Measurements from ENCODE around the gene SMAD2. TPM values are rescaled to one million over a fixed set of nuclear protein-coding genes. Genes with fewer than 3 reads are reported as not detected.

SMAD2 gene
- total RNA-seq, 2 experiments from 2014 or later: 215 to 222 TPM

DNA sequence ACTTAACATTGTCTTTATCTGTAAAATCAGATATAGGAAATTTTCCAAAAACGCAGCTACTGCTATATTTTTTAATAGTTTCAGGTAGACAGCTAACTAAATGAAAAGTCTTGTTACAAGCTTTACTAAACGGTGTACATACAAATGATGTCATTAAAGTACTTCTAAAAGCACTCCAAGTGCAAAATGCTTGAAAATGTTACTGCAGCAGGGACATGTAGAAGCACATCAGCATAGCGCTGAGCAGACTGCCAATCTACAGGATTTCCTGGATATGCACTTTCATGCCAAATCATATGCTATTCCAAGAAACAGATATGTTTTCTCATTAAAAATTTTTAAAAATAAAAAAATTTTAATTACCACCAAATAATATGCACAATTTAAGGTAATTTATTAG, 61.7 kb downstream of the SMAD2 start:
- CTCF ChIA-PET: no interaction called here
- H3K9me3 Mint-ChIP-seq: no peaks in the 10 kb centered on the region
- no peak overlapping the region for H3K4me3 Mint-ChIP-seq

DNA sequence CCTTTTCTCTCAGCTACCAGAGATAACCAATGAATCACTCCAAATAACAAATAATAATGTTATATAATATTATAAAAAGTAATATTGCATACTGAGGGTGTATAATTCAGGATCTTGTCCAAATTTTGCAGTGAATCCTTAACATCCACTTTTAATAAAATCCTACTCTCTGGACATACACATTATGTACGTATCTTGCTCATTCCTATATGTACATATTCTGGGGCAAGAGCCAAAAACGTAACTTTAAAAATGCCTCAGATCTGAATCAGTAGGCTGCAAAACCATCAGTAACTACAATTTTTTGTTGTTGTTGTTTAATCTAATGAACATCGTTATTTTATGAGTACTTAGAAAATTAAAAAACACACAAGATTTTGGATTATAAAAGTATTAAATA, 65.3 kb downstream of the SMAD2 start:
- H3K4me3 Mint-ChIP-seq: no peak overlapping the region

More for the DNA sequence above, 61.7 kb downstream of the SMAD2 start:
- no peaks in the 10 kb centered on the region for H3K27me3 Mint-ChIP-seq
- peaks cover 28% of the 10 kb centered on the region for H3K4me1 Mint-ChIP-seq (ENCODE audit: low read depth)
- no peak overlapping the region for H3K27ac Mint-ChIP-seq
- intact Hi-C loops (cut with micrococcal nuclease): no loop called here
- peaks cover 46% of the 10 kb centered on the region for H3K36me3 Mint-ChIP-seq
- DNase-seq: no peak
- POLR2A ChIA-PET: no interaction called here

DNA sequence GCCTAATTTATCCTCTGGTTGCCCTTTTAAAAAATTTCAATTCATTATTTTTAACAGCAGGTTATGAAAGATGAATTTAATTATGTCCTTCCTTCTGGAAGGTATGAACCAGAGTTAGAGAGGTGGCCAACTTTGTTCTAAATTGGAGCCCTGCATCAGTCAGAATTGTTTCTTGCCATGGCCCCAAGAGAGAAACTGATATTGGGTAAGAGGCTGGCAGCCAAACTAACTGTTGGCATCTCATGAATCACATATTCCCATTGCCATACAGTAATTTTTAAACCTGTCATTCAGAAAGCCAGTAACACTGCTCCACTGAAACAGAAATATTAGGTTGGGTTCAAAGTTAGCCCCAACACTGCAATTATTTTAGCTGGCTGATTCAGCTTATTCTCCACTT, 67.4 kb downstream of the SMAD2 start:
- POLR2A ChIA-PET: no interaction called here
- H3K36me3 Mint-ChIP-seq: peaks cover 73% of the 10 kb centered on the region
- intact Hi-C loops (cut with micrococcal nuclease): no loop called here
- CTCF ChIA-PET: no interaction called here
- no peaks in the 10 kb centered on the region for H3K4me1 Mint-ChIP-seq (ENCODE audit: low read depth)
- H3K27ac Mint-ChIP-seq: no peak overlapping the region
- no peak for DNase-seq
- no peak overlapping the region for H3K4me3 Mint-ChIP-seq
- H3K9me3 Mint-ChIP-seq: peaks cover 19% of the 10 kb centered on the region
- H3K27me3 Mint-ChIP-seq: no peaks in the 10 kb centered on the region

More for the DNA sequence above, 65.3 kb downstream of the SMAD2 start:
- Mint-ChIP-seq H3K9me3 (peaks cover 3% of the 10 kb centered on the region), H3K36me3 (peaks cover 68% of the 10 kb centered on the region), H3K27ac (no peak overlapping the region), H3K27me3 (no peaks in the 10 kb centered on the region), H3K4me1 (ENCODE audit: low read depth) (peaks cover 3% of the 10 kb centered on the region)
- intact Hi-C loops (cut with micrococcal nuclease): no loop called here
- ChIA-PET CTCF (no interaction called here), POLR2A (no interaction called here)
- no peak for DNase-seq

DNA sequence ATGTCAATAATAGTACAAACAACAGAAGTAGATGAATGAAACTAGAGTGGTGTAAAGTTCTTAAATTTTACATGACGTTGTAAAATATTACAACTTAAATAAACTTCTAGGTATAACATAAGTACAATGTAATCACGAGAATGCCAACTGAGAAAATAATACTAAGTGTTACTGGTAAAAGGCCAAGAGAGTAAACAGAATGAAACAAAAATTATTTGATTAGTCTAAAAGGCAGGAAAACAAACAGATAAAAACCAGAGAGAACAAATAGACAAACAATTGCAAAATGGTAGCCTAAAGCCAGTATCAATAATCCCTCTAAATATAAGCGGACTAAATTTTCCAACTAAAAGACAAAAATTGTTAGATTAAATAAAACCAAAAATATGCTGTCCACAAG, 71.9 kb downstream of the SMAD2 start:
- ChIA-PET POLR2A (no interaction called here), CTCF (no interaction called here)
- no peaks in the 10 kb centered on the region for H3K27me3 Mint-ChIP-seq
- DNase-seq: no peak
- H3K27ac Mint-ChIP-seq: no peak overlapping the region
- H3K36me3 Mint-ChIP-seq: peaks cover 76% of the 10 kb centered on the region
- no peaks in the 10 kb centered on the region for H3K4me1 Mint-ChIP-seq (ENCODE audit: low read depth)
- intact Hi-C loops (cut with micrococcal nuclease): no loop called here
- no peak overlapping the region for H3K4me3 Mint-ChIP-seq
- peaks cover 37% of the 10 kb centered on the region for H3K9me3 Mint-ChIP-seq

GRCh38 chr18:47847635-47848034, 82.8 kb downstream of the SMAD2 start:
- intact Hi-C loops (cut with micrococcal nuclease): no loop called here
- Mint-ChIP-seq H3K27me3 (no peaks in the 10 kb centered on the region), H3K36me3 (peaks cover 44% of the 10 kb centered on the region), H3K4me1 (ENCODE audit: low read depth) (no peaks in the 10 kb centered on the region), H3K4me3 (no peak overlapping the region), H3K27ac (no peak overlapping the region), H3K9me3 (no peaks in the 10 kb centered on the region)
- no peak for DNase-seq
- ChIA-PET POLR2A (no interaction called here), CTCF (no interaction called here)

- H3K4me1 Mint-ChIP-seq (ENCODE audit: low read depth): no peaks in the 10 kb centered on the region
- intact Hi-C loops (cut with micrococcal nuclease): no loop called here
- DNase-seq: no peak
- H3K27ac Mint-ChIP-seq: no peak overlapping the region
- ChIA-PET CTCF (no interaction called here), POLR2A (interaction anchor here (0.7 kb wide), 1 partner anchor 1328 kb away, joined by 3 read pairs; no protein-coding TSS in a partner anchor)
- H3K27me3 Mint-ChIP-seq: no peaks in the 10 kb centered on the region
- H3K36me3 Mint-ChIP-seq: peaks cover 55% of the 10 kb centered on the region
- no peaks in the 10 kb centered on the region for H3K9me3 Mint-ChIP-seq
- H3K4me3 Mint-ChIP-seq: no peak overlapping the region
These were observed 84.0 kb downstream of the SMAD2 start for GRCh38 chr18:47846431-47846830.

DNA sequence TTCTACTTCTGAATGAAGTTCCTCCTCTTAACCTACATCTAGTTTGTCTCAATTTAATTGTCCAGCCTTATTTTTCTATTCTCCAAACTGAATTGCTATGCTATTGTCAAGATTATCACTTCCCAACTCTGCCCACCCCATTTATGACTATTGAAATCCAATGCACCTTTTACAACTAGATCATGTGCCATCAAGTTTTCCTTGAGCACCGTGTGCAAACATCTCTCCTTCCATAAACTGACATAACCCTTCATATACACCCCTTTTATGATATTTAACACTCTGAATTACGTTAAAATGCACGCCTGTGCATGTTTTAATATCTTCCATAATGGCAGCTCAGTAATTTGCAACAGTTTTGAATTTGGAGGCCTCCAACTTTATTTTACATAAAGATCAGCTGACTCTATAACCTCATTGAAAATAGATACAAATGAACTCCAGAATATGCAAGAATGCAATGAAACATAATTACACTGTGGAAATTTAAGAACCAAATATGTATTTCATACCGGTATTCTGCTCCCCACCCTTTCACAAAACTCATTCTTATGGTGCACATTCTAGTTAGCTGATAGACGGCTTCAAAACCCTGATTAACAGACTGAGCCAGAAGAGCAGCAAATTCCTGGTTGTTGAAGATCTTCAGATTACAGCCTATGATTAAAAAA, 85.5 kb downstream of the SMAD2 start:
- ChIA-PET POLR2A (no interaction called here), CTCF (interaction anchor here (1.1 kb wide), 1 partner anchor 153 kb away, joined by 3 read pairs; no protein-coding TSS in a partner anchor)
- H3K27ac Mint-ChIP-seq: no peak overlapping the region
- H3K36me3 Mint-ChIP-seq: peaks cover 65% of the 10 kb centered on the region
- H3K27me3 Mint-ChIP-seq: no peaks in the 10 kb centered on the region
- H3K9me3 Mint-ChIP-seq: no peaks in the 10 kb centered on the region
- DNase-seq: no peak
- no peak overlapping the region for H3K4me3 Mint-ChIP-seq
- intact Hi-C loops (cut with micrococcal nuclease): no loop called here
- H3K4me1 Mint-ChIP-seq (ENCODE audit: low read depth): no peaks in the 10 kb centered on the region

GRCh38 chr18:47842836-47843235, 87.6 kb downstream of the SMAD2 start:
- no peak for DNase-seq
- Mint-ChIP-seq H3K4me1 (ENCODE audit: low read depth) (no peaks in the 10 kb centered on the region), H3K36me3 (peaks cover 73% of the 10 kb centered on the region), H3K27ac (no peak overlapping the region), H3K4me3 (no peak overlapping the region), H3K27me3 (no peaks in the 10 kb centered on the region), H3K9me3 (no peaks in the 10 kb centered on the region)
- intact Hi-C loops (cut with micrococcal nuclease): no loop called here
- ChIA-PET POLR2A (no interaction called here), CTCF (no interaction called here)

DNA sequence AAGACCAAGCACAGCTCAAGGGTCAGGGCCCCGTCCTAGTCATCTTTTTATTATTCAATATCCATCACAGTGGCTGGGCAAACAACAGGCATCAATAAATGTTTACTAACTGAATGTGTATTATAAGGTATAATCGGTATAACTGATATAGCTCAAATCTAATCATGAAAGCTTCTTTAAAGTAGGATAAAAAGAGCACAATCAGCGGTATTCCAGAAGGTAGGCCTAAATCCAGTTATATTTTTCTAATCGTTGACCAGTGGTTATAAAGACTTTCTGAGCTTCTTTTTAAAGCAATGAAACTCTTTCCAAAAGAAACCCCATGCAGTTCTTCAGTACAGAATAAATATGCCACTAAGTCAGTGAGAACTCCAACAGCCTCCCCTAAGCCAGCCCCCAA, 92.1 kb downstream of the SMAD2 start:
- H3K27ac Mint-ChIP-seq: no peak overlapping the region
- DNase-seq: no peak
- intact Hi-C loops (cut with micrococcal nuclease): no loop called here
- POLR2A ChIA-PET: no interaction called here
- peaks cover 74% of the 10 kb centered on the region for H3K36me3 Mint-ChIP-seq
- no peaks in the 10 kb centered on the region for H3K27me3 Mint-ChIP-seq
- no peaks in the 10 kb centered on the region for H3K4me1 Mint-ChIP-seq (ENCODE audit: low read depth)
- no peak overlapping the region for H3K4me3 Mint-ChIP-seq
- CTCF ChIA-PET: no interaction called here
- H3K9me3 Mint-ChIP-seq: no peaks in the 10 kb centered on the region

DNA sequence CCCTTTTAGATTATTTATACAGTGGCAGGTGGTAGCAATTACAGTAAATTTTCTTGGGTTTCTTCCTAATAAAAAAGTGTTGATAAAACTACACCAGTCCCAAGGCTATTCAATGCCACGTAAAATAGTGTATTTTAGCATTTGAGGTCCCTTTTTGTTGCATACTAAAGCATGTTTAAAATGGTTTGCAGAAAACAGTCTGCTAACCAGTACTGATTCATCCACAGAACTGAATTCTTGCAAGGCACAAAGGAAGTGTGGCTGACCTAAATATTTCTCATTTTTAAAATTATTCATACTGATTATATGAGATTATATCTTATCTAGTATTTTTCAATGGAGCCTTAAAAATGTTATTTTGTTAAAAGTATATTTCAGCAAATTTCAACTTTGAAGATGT, 98.1 kb downstream of the SMAD2 start:
- no peak overlapping the region for H3K27ac Mint-ChIP-seq
- no peak overlapping the region for H3K4me3 Mint-ChIP-seq
- intact Hi-C loops (cut with micrococcal nuclease): no loop called here
- H3K27me3 Mint-ChIP-seq: no peaks in the 10 kb centered on the region
- ChIA-PET POLR2A (no interaction called here), CTCF (interaction anchor here (0.8 to 1.0 kb wide), 2 partner anchors 60 to 165 kb away, joined by 3 to 4 read pairs; no protein-coding TSS in a partner anchor)
- H3K9me3 Mint-ChIP-seq: peaks cover 3% of the 10 kb centered on the region
- DNase-seq: no peak
- peaks cover 8% of the 10 kb centered on the region for H3K4me1 Mint-ChIP-seq (ENCODE audit: low read depth)
- H3K36me3 Mint-ChIP-seq: peaks cover 51% of the 10 kb centered on the region

DNA sequence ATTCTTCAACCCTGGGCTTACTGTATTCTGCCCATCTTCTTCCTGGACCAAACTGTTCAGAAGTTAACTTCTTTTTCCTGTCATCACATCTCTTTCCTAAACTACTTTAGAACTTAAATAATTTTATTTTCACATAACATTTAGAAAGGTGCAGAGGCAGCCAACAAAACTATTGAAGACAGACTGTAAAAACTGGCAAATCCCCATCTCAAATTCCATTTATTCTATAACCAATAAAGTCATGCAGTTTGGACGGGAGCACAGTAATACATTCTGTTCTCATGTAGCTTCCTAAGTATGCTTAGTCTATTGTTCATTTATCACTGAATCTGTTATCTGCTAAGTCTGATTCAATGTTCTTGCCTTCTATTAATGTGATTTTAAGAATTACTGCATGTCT, 99.1 kb downstream of the SMAD2 start:
- intact Hi-C loops (cut with micrococcal nuclease): no loop called here
- H3K36me3 Mint-ChIP-seq: peaks cover 54% of the 10 kb centered on the region
- POLR2A ChIA-PET: no interaction called here
- H3K9me3 Mint-ChIP-seq: peaks cover 3% of the 10 kb centered on the region
- no peak overlapping the region for H3K4me3 Mint-ChIP-seq
- no peaks in the 10 kb centered on the region for H3K27me3 Mint-ChIP-seq
- no peak overlapping the region for H3K27ac Mint-ChIP-seq
- peaks cover 8% of the 10 kb centered on the region for H3K4me1 Mint-ChIP-seq (ENCODE audit: low read depth)
- CTCF ChIA-PET: interaction anchor here (1.0 kb wide), 1 partner anchor 59 kb away, joined by 4 read pairs; no protein-coding TSS in a partner anchor
- no peak for DNase-seq

DNA sequence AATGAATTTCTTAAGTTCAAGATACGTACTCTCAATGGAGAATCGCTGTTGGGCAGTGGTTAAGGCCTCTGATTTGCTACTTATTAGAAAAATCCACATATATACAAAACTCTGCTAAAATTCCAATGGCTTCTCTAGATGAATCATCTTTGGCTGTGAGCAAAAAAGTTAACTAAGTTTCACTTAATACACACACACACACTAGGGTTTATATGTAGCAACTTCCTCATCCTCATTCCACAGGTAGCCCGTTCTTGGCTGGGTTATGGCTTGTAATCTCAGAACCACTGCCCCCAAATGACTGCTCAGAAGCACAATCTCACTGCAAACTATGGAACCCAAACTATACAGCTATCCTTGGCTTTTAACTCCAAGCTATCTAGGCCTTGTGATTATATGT, 99.7 kb downstream of the SMAD2 start:
- ChIA-PET CTCF (no interaction called here), POLR2A (no interaction called here)
- peaks cover 8% of the 10 kb centered on the region for H3K4me1 Mint-ChIP-seq (ENCODE audit: low read depth)
- peaks cover 52% of the 10 kb centered on the region for H3K36me3 Mint-ChIP-seq
- intact Hi-C loops (cut with micrococcal nuclease): no loop called here
- H3K27me3 Mint-ChIP-seq: no peaks in the 10 kb centered on the region
- peaks cover 3% of the 10 kb centered on the region for H3K9me3 Mint-ChIP-seq
- no peak overlapping the region for H3K4me3 Mint-ChIP-seq
- DNase-seq: no peak
- H3K27ac Mint-ChIP-seq: no peak overlapping the region

GRCh38 chr18:47829831-47830230, 100.6 kb downstream of the SMAD2 start:
- peaks cover 53% of the 10 kb centered on the region for H3K36me3 Mint-ChIP-seq
- H3K27ac Mint-ChIP-seq: no peak overlapping the region
- H3K4me1 Mint-ChIP-seq (ENCODE audit: low read depth): peaks cover 8% of the 10 kb centered on the region
- H3K4me3 Mint-ChIP-seq: no peak overlapping the region
- intact Hi-C loops (cut with micrococcal nuclease): no loop called here
- H3K9me3 Mint-ChIP-seq: peaks cover 3% of the 10 kb centered on the region
- no peaks in the 10 kb centered on the region for H3K27me3 Mint-ChIP-seq
- CTCF ChIA-PET: no interaction called here
- POLR2A ChIA-PET: no interaction called here
- no peak for DNase-seq
